Loucy (cell line): ENCODE measurements around the gene PRKCQ.

Experiments used
- H2AFZ ChIP-seq: fragments of 200-600 bp; sonication (generic); 2 replicates; pipeline ENCODE4 v1.6.0; 2016; ENCODE audit warnings: antibody characterized with exemption, mild to moderate bottlenecking, low read length, moderate library complexity
- H3F3A ChIP-seq: fragments of 200-600 bp; 2 replicates; pipeline ENCODE4 v1.6.0; 2016; ENCODE audit warnings: antibody characterized with exemption, low read depth, mild to moderate bottlenecking
- H3K27me3 ChIP-seq: fragments of 200-600 bp; sonication (generic); 2 replicates; pipeline ENCODE4 v1.6.1; 2014; ENCODE audit warnings: low read length, mild to moderate bottlenecking; ENCODE audit not compliant: insufficient read depth, poor library complexity, severe bottlenecking
- H3K36me3 ChIP-seq: fragments of 200-600 bp; sonication (generic); 2 replicates; pipeline ENCODE4 v1.6.1; 2016; ENCODE audit warnings: low read length; ENCODE audit not compliant: insufficient read depth
- H3K4me1 ChIP-seq: fragments of 200-600 bp; sonication (generic); 2 replicates; pipeline ENCODE4 v1.5.1; 2014; ENCODE audit warnings: low read length, mild to moderate bottlenecking; ENCODE audit not compliant: insufficient read depth, poor library complexity, severe bottlenecking
- H3K4me2 ChIP-seq: fragments of 200-600 bp; sonication (generic); 2 replicates; pipeline ENCODE4 v1.6.0; 2014; ENCODE audit warnings: antibody characterized with exemption, low read length, low read depth, mild to moderate bottlenecking; ENCODE audit not compliant: poor library complexity, severe bottlenecking
- H3K4me3 ChIP-seq: fragments of 200-600 bp; sonication (generic); 2 replicates; pipeline ENCODE4 v1.5.1; 2014; ENCODE audit warnings: low read length, mild to moderate bottlenecking, mixed read lengths; ENCODE audit not compliant: poor library complexity, severe bottlenecking
- H3K79me2 ChIP-seq: fragments of 200-600 bp; sonication (generic); 2 replicates; pipeline ENCODE4 v1.6.1; 2014; ENCODE audit warnings: low read length; ENCODE audit not compliant: insufficient read depth
- H3K9ac ChIP-seq: fragments of 200-600 bp; sonication (generic); 2 replicates; pipeline ENCODE4 v1.6.0; 2014; ENCODE audit warnings: mild to moderate bottlenecking, low read depth, low read length, moderate library complexity; ENCODE audit not compliant: poor library complexity, severe bottlenecking
- H3K9me2 ChIP-seq: fragments of 200-600 bp; sonication (generic); replicated peaks from 2 replicates; pipeline ENCODE4 v1.6.1; 2016; ENCODE audit warnings: low read depth, low read length, mixed read lengths
- H3K9me3 ChIP-seq: fragments of 200-600 bp; sonication (generic); 2 replicates; pipeline ENCODE4 v1.6.1; 2014; ENCODE audit warnings: mild to moderate bottlenecking, antibody characterized with exemption, low read length, low read depth; ENCODE audit not compliant: insufficient read depth
- H4K20me1 ChIP-seq: fragments of 200-600 bp; sonication (generic); 2 replicates; pipeline ENCODE4 v1.6.0; 2014; ENCODE audit warnings: antibody characterized with exemption, low read length, mild to moderate bottlenecking; ENCODE audit not compliant: insufficient read depth, poor library complexity, severe bottlenecking
- EZH2phosphoT487 ChIP-seq: fragments of 200-600 bp; IDR thresholded peaks from 2 replicates; pipeline ENCODE4 v1.6.1; 2018; ENCODE audit warnings: antibody characterized with exemption, mild to moderate bottlenecking, moderate library complexity, borderline replicate concordance
- TF ChIP-seq, protein P1 (sequence below): fragments of 200-600 bp; sonication (generic); conservative IDR thresholded peaks from 2 replicates; pipeline ENCODE4 v1.5.1; 2014; ENCODE audit warnings: mild to moderate bottlenecking, antibody characterized with exemption, low read length

PRKCQ gene

DNA sequence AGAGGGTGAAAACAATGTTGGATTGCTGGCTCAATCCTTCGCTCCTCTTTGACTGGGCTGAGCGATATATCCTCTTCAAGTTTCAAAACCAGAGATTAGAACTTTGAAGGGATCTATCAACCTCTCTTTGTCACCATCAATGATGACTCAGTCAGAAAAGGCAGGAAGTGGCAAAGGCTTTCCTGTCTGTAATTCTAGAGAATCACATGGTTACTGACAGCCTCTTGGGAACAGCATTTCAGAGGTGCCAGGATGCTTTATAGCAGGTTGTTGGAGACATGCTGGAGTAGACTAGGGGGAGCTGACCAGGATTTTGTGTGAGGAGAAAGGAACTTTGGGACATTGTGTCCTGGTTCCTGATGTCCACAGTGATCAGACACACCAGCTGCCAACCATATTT, 81.3 kb downstream of the PRKCQ start:
- Histone ChIP-seq H3K27me3 (no peaks in the 10 kb centered on the region), H3K9me3 (0 out of 2 replicates have a peak, but pooled peaks cover 4% of the 10 kb centered on the region), H4K20me1 (no peaks in the 10 kb centered on the region), H3K4me1 (peaks cover 61% of the 10 kb centered on the region), H3F3A (peaks cover 4% of the 10 kb centered on the region), H3K4me3 (peak overlapping the region; percentile 44), H2AFZ (no peak overlapping the region), H3K9ac (peak overlapping the region; percentile 31), H3K4me2 (peak overlapping the region; percentile 73), H3K79me2 (peaks cover 7% of the 10 kb centered on the region; the same call in 1 of the 2 replicates), H3K36me3 (peaks cover 65% of the 10 kb centered on the region), H3K9me2 (no peaks in the 10 kb centered on the region)
- no peak for TF ChIP-seq EZH2phosphoT487
- TF ChIP-seq, protein P1, sequence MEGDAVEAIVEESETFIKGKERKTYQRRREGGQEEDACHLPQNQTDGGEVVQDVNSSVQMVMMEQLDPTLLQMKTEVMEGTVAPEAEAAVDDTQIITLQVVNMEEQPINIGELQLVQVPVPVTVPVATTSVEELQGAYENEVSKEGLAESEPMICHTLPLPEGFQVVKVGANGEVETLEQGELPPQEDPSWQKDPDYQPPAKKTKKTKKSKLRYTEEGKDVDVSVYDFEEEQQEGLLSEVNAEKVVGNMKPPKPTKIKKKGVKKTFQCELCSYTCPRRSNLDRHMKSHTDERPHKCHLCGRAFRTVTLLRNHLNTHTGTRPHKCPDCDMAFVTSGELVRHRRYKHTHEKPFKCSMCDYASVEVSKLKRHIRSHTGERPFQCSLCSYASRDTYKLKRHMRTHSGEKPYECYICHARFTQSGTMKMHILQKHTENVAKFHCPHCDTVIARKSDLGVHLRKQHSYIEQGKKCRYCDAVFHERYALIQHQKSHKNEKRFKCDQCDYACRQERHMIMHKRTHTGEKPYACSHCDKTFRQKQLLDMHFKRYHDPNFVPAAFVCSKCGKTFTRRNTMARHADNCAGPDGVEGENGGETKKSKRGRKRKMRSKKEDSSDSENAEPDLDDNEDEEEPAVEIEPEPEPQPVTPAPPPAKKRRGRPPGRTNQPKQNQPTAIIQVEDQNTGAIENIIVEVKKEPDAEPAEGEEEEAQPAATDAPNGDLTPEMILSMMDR = no peak

DNA sequence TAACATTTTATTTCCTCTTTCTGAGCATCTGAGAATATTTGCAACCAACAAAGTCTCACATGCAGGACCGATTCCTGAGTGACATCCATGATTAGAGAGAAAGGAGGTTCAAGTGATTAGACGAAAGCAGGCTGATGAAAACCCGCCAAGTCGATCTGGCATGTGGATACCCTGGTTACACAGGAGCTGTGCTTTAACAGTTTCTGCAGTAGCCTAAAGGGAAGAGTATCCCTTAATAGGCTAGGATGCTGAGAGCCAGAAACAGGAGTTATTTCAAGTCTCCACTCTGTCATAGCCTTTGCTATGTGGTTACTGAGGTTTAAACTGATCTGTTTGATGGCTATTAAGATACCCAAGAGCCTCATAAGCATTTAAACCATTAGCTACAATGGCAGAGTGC, 82.5 kb downstream of the PRKCQ start:
- H2AFZ ChIP-seq = no peak overlapping the region
- no peak for TF ChIP-seq EZH2phosphoT487
- TF ChIP-seq, protein P1 = no peak
- peaks cover 64% of the 10 kb centered on the region for H3K4me1 ChIP-seq
- H3K36me3 ChIP-seq = peaks cover 69% of the 10 kb centered on the region
- no peaks in the 10 kb centered on the region for H3K9me2 ChIP-seq
- peaks cover 7% of the 10 kb centered on the region; the same call in 1 of the 2 replicates for H3K79me2 ChIP-seq
- H3K27me3 ChIP-seq = no peaks in the 10 kb centered on the region
- peak overlapping the region; percentile 31 for H3K9ac ChIP-seq
- H3K4me2 ChIP-seq = peak overlapping the region; percentile 73
- H3K4me3 ChIP-seq = peak overlapping the region; percentile 44
- no peaks in the 10 kb centered on the region for H4K20me1 ChIP-seq
- peaks cover 4% of the 10 kb centered on the region for H3F3A ChIP-seq
- 0 out of 2 replicates have a peak, but pooled peaks cover 4% of the 10 kb centered on the region for H3K9me3 ChIP-seq

DNA sequence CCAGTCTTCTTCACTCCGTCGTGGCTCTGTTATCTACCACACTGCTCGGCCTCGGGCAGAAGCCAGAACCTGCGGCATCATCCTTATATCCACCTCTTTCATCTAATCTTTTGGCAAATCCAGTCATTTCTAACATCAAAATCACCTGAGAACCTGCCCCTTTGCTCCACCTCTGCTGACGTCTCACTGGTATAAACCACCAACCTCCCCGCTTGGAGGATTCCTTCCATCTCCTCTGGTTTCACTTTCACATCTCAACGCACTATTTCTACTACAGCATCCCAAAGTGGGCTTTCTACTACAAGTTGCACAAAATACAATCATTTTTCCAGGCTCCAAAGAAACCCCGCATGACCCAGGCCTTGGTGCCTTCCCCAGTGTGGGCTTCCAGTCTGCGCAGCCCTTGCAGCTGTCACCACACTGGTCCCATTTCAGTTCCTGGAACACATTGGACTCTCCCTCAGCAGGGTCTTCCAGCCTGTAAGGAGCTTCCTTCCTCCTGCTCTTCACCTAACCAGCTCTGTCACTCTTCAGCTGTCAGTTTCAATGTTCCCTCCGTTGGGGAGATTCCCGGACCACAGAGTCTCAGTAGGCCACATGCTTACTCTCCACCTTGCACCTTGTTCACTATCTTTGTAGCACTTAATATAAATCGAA, 85.0 kb downstream of the PRKCQ start:
- TF ChIP-seq, protein P1 = no peak
- TF ChIP-seq EZH2phosphoT487 = no peak
- Histone ChIP-seq H3K79me2 (peaks cover 7% of the 10 kb centered on the region; the same call in 1 of the 2 replicates), H4K20me1 (no peaks in the 10 kb centered on the region), H3K9ac (no peak overlapping the region), H3K4me1 (peaks cover 55% of the 10 kb centered on the region), H3K4me3 (no peak overlapping the region), H3K36me3 (peaks cover 77% of the 10 kb centered on the region), H3K4me2 (no peak overlapping the region), H3K9me2 (no peaks in the 10 kb centered on the region), H2AFZ (no peak overlapping the region), H3F3A (peaks cover 4% of the 10 kb centered on the region), H3K27me3 (no peaks in the 10 kb centered on the region), H3K9me3 (0 out of 2 replicates have a peak, but pooled peaks cover 4% of the 10 kb centered on the region)
